Chondrocyte (in vitro differentiated cells): ENCODE data around the gene HPCAL1. TPM values are rescaled to one million over a fixed set of nuclear protein-coding genes. Genes with fewer than 3 reads are reported as not detected.

ENCODE experiments used
- DNase-seq: peaks from one replicate; pipeline ENCODE4 v3.0.0; 2021; ENCODE audit warnings: mixed read lengths, low spot score
- H3K27ac Mint-ChIP-seq: one replicate; pipeline ENCODE4 v1.8.0; 2021; ENCODE audit warnings: mild to moderate bottlenecking, moderate library complexity, mixed read lengths; ENCODE audit not compliant: unreplicated experiment
- H3K27me3 Mint-ChIP-seq: 2 replicates; pipeline ENCODE4 v1.8.0; 2021; ENCODE audit warnings: low read depth, mixed read lengths
- H3K36me3 Mint-ChIP-seq: 2 replicates; pipeline ENCODE4 v1.8.0; 2021; ENCODE audit warnings: low read depth, mixed read lengths
- H3K4me1 Mint-ChIP-seq: 2 replicates; pipeline ENCODE4 v1.8.0; 2021; ENCODE audit warnings: low read depth, mild to moderate bottlenecking, mixed read lengths
- H3K4me3 Mint-ChIP-seq: one replicate; pipeline ENCODE4 v1.8.0; 2021; ENCODE audit warnings: mild to moderate bottlenecking, moderate library complexity, mixed read lengths; ENCODE audit not compliant: unreplicated experiment
- H3K9me3 Mint-ChIP-seq: 2 replicates; pipeline ENCODE4 v1.8.0; 2021; ENCODE audit warnings: low read depth, mixed read lengths
- CTCF ChIP-seq: fragments of 200-600 bp; sonication (generic); IDR thresholded peaks from 2 replicates; pipeline ENCODE4 v1.5.0; 2021; ENCODE audit warnings: antibody characterized with exemption, mild to moderate bottlenecking, moderate library complexity
- total RNA-seq: library from RNA; stranded (reverse); gene quantifications from 3 replicates; pipeline ENCODE4 v1.2.1, GENCODE V29; 2021

Gene HPCAL1
- total RNA-seq, 1 donor from 2014 or later = 19.3 TPM

- Mint-ChIP-seq H3K36me3 (peaks cover 35% of the 10 kb centered on the region), H3K27me3 (no peaks in the 10 kb centered on the region), H3K4me3 (no peak overlapping the region), H3K9me3 (no peaks in the 10 kb centered on the region), H3K4me1 (peaks cover 31% of the 10 kb centered on the region), H3K27ac (no peak overlapping the region)
- DNase-seq = no peak
- no peak for TF ChIP-seq CTCF
Measured at GRCh38 chr2:10444463-10444862, 141.8 kb downstream of the HPCAL1 start.

GRCh38 chr2:10446631-10447030, 143.9 kb downstream of the HPCAL1 start:
- peaks cover 24% of the 10 kb centered on the region for H3K36me3 Mint-ChIP-seq
- H3K9me3 Mint-ChIP-seq = no peaks in the 10 kb centered on the region
- no peak overlapping the region for H3K27ac Mint-ChIP-seq
- TF ChIP-seq CTCF = no peak
- peaks cover 34% of the 10 kb centered on the region for H3K4me1 Mint-ChIP-seq
- DNase-seq = no peak
- no peaks in the 10 kb centered on the region for H3K27me3 Mint-ChIP-seq
- peak overlapping the region; percentile 64 for H3K4me3 Mint-ChIP-seq

- Mint-ChIP-seq H3K27me3 (no peaks in the 10 kb centered on the region), H3K27ac (peak overlapping the region; percentile 89), H3K4me3 (peak overlapping the region; percentile 78)
Measured at GRCh38 chr2:10447300-10447894, 144.7 kb downstream of the HPCAL1 start.

GRCh38 chr2:10447895-10448575, 145.3 kb downstream of the HPCAL1 start, which contains the start of gene ODC1:
TSS of gene ODC1 (minus strand) at chr2:10448327. CDS start at chr2:10445032, 3,295 bp downstream.
- H3K4me3 Mint-ChIP-seq = peak within 1 kb of the TSS; percentile 78
- peak; percentile 96 for DNase-seq
- TF ChIP-seq CTCF = no peak
- H3K4me1 Mint-ChIP-seq = peaks cover 40% of the 10 kb centered on the region
- H3K27me3 Mint-ChIP-seq = no peaks in the 10 kb centered on the region
- H3K27ac Mint-ChIP-seq = peak within 1 kb of the TSS; percentile 89
- no peaks in the 10 kb centered on the region for H3K9me3 Mint-ChIP-seq
- peaks cover 16% of the 10 kb centered on the region for H3K36me3 Mint-ChIP-seq

More at GRCh38 chr2:10447300-10447894, 144.7 kb downstream of the HPCAL1 start:
- peaks cover 39% of the 10 kb centered on the region for H3K4me1 Mint-ChIP-seq
- peak; percentile 77 for DNase-seq
- peak; percentile 52 for TF ChIP-seq CTCF
- no peaks in the 10 kb centered on the region for H3K9me3 Mint-ChIP-seq
- H3K36me3 Mint-ChIP-seq = peaks cover 17% of the 10 kb centered on the region

GRCh38 chr2:10448576-10449485, 146.1 kb downstream of the HPCAL1 start:
- H3K9me3 Mint-ChIP-seq = no peaks in the 10 kb centered on the region
- peak overlapping the region; percentile 62 for H3K4me3 Mint-ChIP-seq
- TF ChIP-seq CTCF = peak; percentile 49
- H3K27me3 Mint-ChIP-seq = no peaks in the 10 kb centered on the region
- H3K4me1 Mint-ChIP-seq = peaks cover 46% of the 10 kb centered on the region
- H3K36me3 Mint-ChIP-seq = peaks cover 9% of the 10 kb centered on the region
- DNase-seq = peak; percentile 94
- H3K27ac Mint-ChIP-seq = peak overlapping the region; percentile 54
